ENCODE data around the gene LRP8. TPM values are rescaled to one million over a fixed set of nuclear protein-coding genes. Genes with fewer than 3 reads are reported as not detected.

LRP8 gene
- total and polyA plus RNA-seq, 2 of the 13 experiments (the other 11 are each of a cell fraction or from before 2014, with no cell fraction given), result 17.3 to 17.4 TPM

- TF ChIP-seq TRIM22 (IDR thresholded peaks at IDR 0.05), result no peak
- no peak for TF ChIP-seq MYPOP (CRISPR knock-in tag; IDR thresholded peaks at IDR 0.05)
- TF ChIP-seq TSC22D2 (CRISPR knock-in tag; IDR thresholded peaks at IDR 0.05; ENCODE audit: borderline replicate concordance), result no peak
- TF ChIP-seq MYC (CRISPR knock-in tag; IDR thresholded peaks at IDR 0.05; ENCODE audit: borderline replicate concordance), result no peak
- no peak for TF ChIP-seq CAMTA2 (CRISPR knock-in tag; IDR thresholded peaks at IDR 0.05; ENCODE audit: borderline replicate concordance)
- TF ChIP-seq PLRG1 (conservative IDR thresholded peaks at IDR 0.05), result no peak
- peak; percentile 8 for TF ChIP-seq HNRNPK (IDR thresholded peaks at IDR 0.05; ENCODE audit: low read depth, low read length, poor library complexity, severe bottlenecking)
- no peak for TF ChIP-seq TRAFD1 (CRISPR knock-in tag; IDR thresholded peaks at IDR 0.05; ENCODE audit: borderline replicate concordance)
- TF ChIP-seq DDIT3 (CRISPR knock-in tag; IDR thresholded peaks at IDR 0.05), result no peak
- no peak for TF ChIP-seq POGK (CRISPR knock-in tag; conservative IDR thresholded peaks at IDR 0.05)
- TF ChIP-seq ZNF382 (CRISPR knock-in tag; IDR thresholded peaks at IDR 0.05; ENCODE audit: borderline replicate concordance), result no peak
- no peak for TF ChIP-seq ATF6 (CRISPR knock-in tag; conservative IDR thresholded peaks at IDR 0.05)
- peak; percentile 93 for TF ChIP-seq GABPB1 (CRISPR knock-in tag; IDR thresholded peaks at IDR 0.05)
- no peak for TF ChIP-seq ZMYM3 (CRISPR knock-in tag; IDR thresholded peaks at IDR 0.05)
- no peak for TF ChIP-seq CEBPB (IDR thresholded peaks at IDR 0.05; ENCODE audit: borderline replicate concordance, low read depth, low read length)
- no peak for TF ChIP-seq DPF2 (CRISPR knock-in tag; IDR thresholded peaks at IDR 0.05; ENCODE audit: borderline replicate concordance, low read depth)
- no peak for TF ChIP-seq SNAI1 (CRISPR knock-in tag; IDR thresholded peaks at IDR 0.05; ENCODE audit: borderline replicate concordance)
- no peak for TF ChIP-seq ZMAT3 (CRISPR knock-in tag; conservative IDR thresholded peaks at IDR 0.05)
- no peak for TF ChIP-seq ZNF724P (CRISPR knock-in tag; IDR thresholded peaks at IDR 0.05; ENCODE audit: borderline replicate concordance)
- no peak for TF ChIP-seq ZC3H13 (CRISPR knock-in tag; IDR thresholded peaks at IDR 0.05)
- no peak for TF ChIP-seq HOXA5 (CRISPR knock-in tag; IDR thresholded peaks at IDR 0.05)
Observed at GRCh38 chr1:53196485-53197290, 131.2 kb downstream of the LRP8 start, which contains the start of gene CPT2 (continued).
